Motor neuron (in vitro differentiated cells): ENCODE measurements around the gene TBC1D2B. TPM values are rescaled to one million over a fixed set of nuclear protein-coding genes. Genes with fewer than 3 reads are reported as not detected.
A peak's percentile ranks its signal among the peaks of the same experiment; 100 is the strongest.

Source experiments
- ATAC-seq, 8 experiments: fragments of 200-7000 bp; cut with Tn5 transposase; replicated peaks in 6 of 8; 2 replicates each; pipeline ENCODE4 v1.8.0; 2021; ENCODE audit warnings: mild to moderate bottlenecking in 8 of 8, moderate library complexity in 8 of 8
- H3K27ac ChIP-seq, 2 donors: fragments of 250-450 bp; sonication (Bioruptor Pico); 2 replicates each; pipeline ENCODE4 v1.9.0; 2021; ENCODE audit warnings: antibody characterized with exemption in 2 of 2, mild to moderate bottlenecking in 2 of 2, moderate library complexity in 1 of 2
- H3K4me1 ChIP-seq, 2 donors: fragments of 250-450 bp; sonication (Bioruptor Pico); replicated peaks in 1 of 2; 2 replicates each; pipeline ENCODE4 v1.6.1; 2021; ENCODE audit warnings: antibody characterized with exemption in 2 of 2, mild to moderate bottlenecking in 2 of 2, moderate library complexity in 1 of 2
- H3K4me3 ChIP-seq, 5 donors: fragments of 250-450 bp; sonication (Bioruptor Pico); 2 replicates each; pipeline ENCODE4 v1.9.0; 2021; ENCODE audit warnings: antibody characterized with exemption in 5 of 5, mild to moderate bottlenecking in 5 of 5, moderate library complexity in 4 of 5
- WGBS, 10 experiments: fragments of 450-650 bp; shearing (Covaris generic); methylation state at CpG; one replicate each; pipeline ENCODE4 v1.0.0; 2022; 5-methylcytosine and 5-hydroxymethylcytosine counted together
- in situ Hi-C, 9 experiments: fragments of 400-800 bp; cut with MboI; loops; one replicate each; pipeline ENCODE4 v1.15.0; 2021; ENCODE audit warnings: low sequenced_read_pairs in 9 of 9, low pct_unique_long_range_greater_than_20kb in 2 of 9; ENCODE audit not compliant: unreplicated experiment in 9 of 9
- total RNA-seq, 8 experiments: library from RNA; unstranded; fragments of 300-600 nt; gene quantifications; 2 replicates each; pipeline versions ENCODE4 v1.2.3 to v1.2.4, GENCODE V29; 2022

TBC1D2B gene
- total RNA-seq, 8 experiments from 2014 or later, result 7.0 to 44.5 (median 16.0) TPM

DNA sequence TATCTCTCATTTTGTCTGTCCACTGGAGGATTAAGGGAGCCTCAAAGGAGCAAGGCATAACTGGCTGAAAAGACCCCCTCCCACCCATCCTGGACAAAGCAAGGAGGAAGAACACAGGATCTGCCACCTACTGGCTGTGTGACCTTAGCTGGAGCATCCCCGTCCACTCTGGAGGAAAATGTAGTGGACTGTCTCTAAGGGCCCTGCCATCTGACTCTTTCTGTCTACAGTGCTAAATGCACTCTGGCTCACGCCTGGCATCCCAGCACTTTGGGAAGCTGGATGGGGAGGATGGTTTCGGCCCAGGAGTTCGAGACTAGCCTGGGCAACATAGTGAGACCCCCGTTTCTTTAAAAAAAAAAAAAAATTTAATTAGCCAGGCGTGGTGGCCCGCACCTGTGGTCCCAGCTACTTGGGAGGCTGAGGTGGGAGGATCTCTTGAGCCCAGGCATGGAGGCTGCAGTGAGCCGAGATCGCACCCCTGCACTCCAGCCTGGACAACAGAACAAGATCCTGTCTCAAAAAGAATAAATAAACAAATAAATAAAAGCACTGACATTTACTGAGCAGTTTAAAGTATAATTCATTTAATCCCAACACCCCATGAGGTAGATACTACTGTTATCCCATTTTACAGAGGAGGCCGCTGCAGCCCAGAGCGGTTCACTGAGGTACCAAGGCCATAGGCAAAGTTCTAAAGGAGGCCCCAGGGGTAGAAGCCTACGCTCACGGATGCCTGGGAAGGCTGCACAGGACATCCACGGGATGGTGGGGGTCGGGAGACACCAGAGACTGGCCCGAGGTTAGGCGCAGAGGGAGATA is 1.1 kb downstream of the TBC1D2B start:
- Histone ChIP-seq H3K4me3 (peak overlapping the region; percentile 60 to 83 (median 71)), H3K27ac (no peak overlapping the region), H3K4me1 (peaks cover 8 to 10% of the 10 kb centered on the region in 2 donors)
- 0 to 97% (median 50%) methylated on average over 2 to 7 of the region's 17 CpGs; no CpG with 5 or more reads in 3 of the 10 experiments for WGBS, 10 experiments
- ATAC-seq, result peak in 2 of 8 experiments; percentile 0 to 6
- in situ Hi-C loops, result no loop called here

GRCh38 chr15:78075490-78076230 is 1.9 kb downstream of the TBC1D2B start:
- H3K27ac ChIP-seq, result no peak overlapping the region
- ATAC-seq, result peak in 7 of 8 experiments; percentile 11 to 77 (median 51)
- peaks cover 8 to 10% of the 10 kb centered on the region in 2 donors for H3K4me1 ChIP-seq
- in situ Hi-C loops, result no loop called here
- H3K4me3 ChIP-seq, result peak overlapping the region in 2 of 5 donors; percentile 71 to 83
- WGBS, 10 experiments, result 5 to 92% (median 20%) methylated on average over 1 to 5 of the region's 7 CpGs; no CpG with 5 or more reads in 2 of the 10 experiments

DNA sequence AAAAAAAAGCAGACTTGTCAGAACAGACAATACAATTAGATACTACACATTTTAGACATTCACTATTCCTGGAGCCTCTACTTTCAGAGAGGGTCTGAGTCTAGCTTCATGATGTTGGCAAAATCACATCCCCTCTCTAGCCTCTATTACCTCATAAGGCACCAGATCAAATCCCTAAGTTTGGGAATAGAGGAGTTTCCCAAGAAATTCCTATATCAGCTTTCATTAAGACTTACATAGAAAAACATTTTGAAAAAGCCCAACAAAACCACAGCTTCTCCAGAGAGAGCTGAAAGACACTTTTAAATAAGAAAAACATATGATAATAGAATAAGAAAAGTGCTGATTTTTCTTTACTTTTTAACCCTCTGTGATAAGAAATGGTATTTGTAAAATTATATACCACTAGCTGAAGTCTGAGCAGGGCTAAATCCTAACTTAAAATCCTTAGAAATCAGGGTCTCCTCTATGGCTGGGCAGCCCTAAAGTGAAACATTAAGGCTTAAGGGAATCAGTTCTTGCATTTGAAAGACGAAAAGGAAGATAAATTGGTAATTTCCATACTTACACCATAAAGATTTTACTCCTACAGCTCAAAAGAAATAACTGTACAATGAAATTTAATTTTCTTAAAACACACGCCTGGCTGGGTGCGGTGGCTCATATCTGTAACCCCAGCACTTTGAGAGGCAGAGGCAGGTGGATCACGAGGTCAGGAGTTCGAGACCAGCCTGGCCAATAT is 4.3 kb downstream of the TBC1D2B start:
- Histone ChIP-seq H3K27ac (no peak overlapping the region), H3K4me1 (peaks cover 15 to 18% of the 10 kb centered on the region in 2 donors), H3K4me3 (no peak overlapping the region)
- WGBS, 10 experiments, result 29 to 100% (median 88%) methylated on average over 1 to 3 of the region's 5 CpGs; no CpG with 5 or more reads in 2 of the 10 experiments
- in situ Hi-C loops, result no loop called here
- no peak for ATAC-seq

DNA sequence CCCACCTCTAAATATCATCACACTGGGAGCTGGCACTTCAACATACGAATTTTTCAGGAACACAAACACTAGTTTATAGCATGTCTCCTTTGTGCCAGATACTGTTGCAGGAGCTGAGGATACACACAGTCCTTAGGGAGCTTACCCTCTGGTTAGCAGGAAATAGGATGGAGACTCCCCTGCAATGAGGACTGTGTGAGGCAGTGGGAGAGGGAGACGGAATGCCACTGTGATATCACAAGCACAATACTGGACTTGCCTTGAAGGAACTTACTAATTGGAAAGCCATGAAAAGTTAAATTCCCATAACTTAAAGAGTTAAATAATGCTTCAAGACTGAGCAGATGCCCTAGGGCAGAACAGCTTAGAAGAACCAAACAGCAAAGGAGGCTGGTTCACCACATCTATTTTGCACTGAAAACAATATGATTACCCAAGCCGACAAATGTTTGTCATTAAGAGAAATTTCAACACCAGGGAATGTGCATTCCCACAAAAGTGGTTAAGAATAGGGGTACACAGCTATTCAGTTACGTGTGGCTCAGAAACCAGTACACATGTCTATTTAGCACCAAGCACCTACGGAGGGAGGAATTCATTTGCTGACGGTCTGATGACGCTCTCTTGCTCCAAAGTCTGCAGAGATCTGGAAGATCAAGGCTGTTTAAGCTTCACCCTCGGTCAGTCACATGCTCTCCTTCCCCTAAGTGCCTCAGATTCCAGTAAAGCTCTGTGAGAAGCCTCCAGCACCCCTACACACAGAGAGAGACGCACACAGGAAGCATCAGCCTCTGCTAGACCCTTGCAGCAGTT is 5.2 kb downstream of the TBC1D2B start:
- WGBS, 10 experiments, result 0 to 80% (median 56%) methylated on average over 2 to 7 of the region's 9 CpGs; no CpG with 5 or more reads in 2 of the 10 experiments
- H3K27ac ChIP-seq, result no peak overlapping the region
- ATAC-seq, result peak in 5 of 8 experiments; percentile 3 to 38 (median 8)

GRCh38 chr15:78071383-78071782 is 6.1 kb downstream of the TBC1D2B start:
- no peak for ATAC-seq
- Histone ChIP-seq H3K4me1 (peaks cover 15 to 26% of the 10 kb centered on the region in 2 donors), H3K27ac (no peak overlapping the region), H3K4me3 (no peak overlapping the region)
- in situ Hi-C loops, result no loop called here
- 17 to 100% (median 95%) methylated on average over 1 to 2 of the region's 2 CpGs; no CpG with 5 or more reads in 2 of the 10 experiments for WGBS, 10 experiments

More for the DNA sequence above, 5.2 kb downstream of the TBC1D2B start:
- H3K4me3 ChIP-seq, result no peak overlapping the region
- in situ Hi-C loops, result no loop called here
- H3K4me1 ChIP-seq, result peaks cover 19 to 23% of the 10 kb centered on the region in 2 donors

GRCh38 chr15:78070049-78070700 is 7.3 kb downstream of the TBC1D2B start:
- H3K4me1 ChIP-seq, result peaks cover 9 to 27% of the 10 kb centered on the region in 2 donors

GRCh38 chr15:78069462-78070029 is 8.0 kb downstream of the TBC1D2B start:
- in situ Hi-C loops, result no loop called here
- ATAC-seq, result no peak
- Histone ChIP-seq H3K4me3 (no peak overlapping the region), H3K4me1 (peaks cover 9 to 27% of the 10 kb centered on the region in 2 donors), H3K27ac (no peak overlapping the region)
- WGBS, 10 experiments, result 13 to 100% (median 80%) methylated on average over 1 to 5 of the region's 5 CpGs; no CpG with 5 or more reads in 3 of the 10 experiments

More at GRCh38 chr15:78070049-78070700, 7.3 kb downstream of the TBC1D2B start:
- ATAC-seq, result no peak
- in situ Hi-C loops, result no loop called here
- Histone ChIP-seq H3K4me3 (no peak overlapping the region), H3K27ac (no peak overlapping the region)
- 38 to 100% (median 86%) methylated on average over 1 to 3 of the region's 4 CpGs; no CpG with 5 or more reads in 1 of the 10 experiments for WGBS, 10 experiments

DNA sequence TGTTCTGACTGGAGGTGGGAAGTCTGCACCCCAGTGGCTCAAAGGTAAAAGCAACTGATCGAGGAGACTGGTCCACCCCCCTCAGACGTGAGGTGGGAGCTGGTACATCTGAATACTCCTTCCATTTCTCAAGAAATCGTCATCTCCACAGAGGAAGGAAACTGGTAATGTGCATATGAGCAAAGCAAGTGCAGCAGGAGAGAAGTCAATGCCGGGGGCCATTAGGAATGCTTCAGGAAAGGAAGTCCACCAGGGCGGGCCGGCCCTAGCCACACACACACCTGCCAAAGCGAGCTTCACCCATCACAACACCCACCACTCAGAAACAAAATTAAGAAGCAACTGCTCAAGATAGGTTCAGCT is 8.5 kb downstream of the TBC1D2B start:
- Histone ChIP-seq H3K4me1 (peaks cover 9 to 27% of the 10 kb centered on the region in 2 donors), H3K27ac (no peak overlapping the region), H3K4me3 (no peak overlapping the region)
- 0 to 83% (median 35%) methylated on average over 2 to 6 of the region's 7 CpGs; no CpG with 5 or more reads in 3 of the 10 experiments for WGBS, 10 experiments
- in situ Hi-C loops, result no loop called here
- peak in 4 of 8 experiments; percentile 6 to 50 (median 16) for ATAC-seq

DNA sequence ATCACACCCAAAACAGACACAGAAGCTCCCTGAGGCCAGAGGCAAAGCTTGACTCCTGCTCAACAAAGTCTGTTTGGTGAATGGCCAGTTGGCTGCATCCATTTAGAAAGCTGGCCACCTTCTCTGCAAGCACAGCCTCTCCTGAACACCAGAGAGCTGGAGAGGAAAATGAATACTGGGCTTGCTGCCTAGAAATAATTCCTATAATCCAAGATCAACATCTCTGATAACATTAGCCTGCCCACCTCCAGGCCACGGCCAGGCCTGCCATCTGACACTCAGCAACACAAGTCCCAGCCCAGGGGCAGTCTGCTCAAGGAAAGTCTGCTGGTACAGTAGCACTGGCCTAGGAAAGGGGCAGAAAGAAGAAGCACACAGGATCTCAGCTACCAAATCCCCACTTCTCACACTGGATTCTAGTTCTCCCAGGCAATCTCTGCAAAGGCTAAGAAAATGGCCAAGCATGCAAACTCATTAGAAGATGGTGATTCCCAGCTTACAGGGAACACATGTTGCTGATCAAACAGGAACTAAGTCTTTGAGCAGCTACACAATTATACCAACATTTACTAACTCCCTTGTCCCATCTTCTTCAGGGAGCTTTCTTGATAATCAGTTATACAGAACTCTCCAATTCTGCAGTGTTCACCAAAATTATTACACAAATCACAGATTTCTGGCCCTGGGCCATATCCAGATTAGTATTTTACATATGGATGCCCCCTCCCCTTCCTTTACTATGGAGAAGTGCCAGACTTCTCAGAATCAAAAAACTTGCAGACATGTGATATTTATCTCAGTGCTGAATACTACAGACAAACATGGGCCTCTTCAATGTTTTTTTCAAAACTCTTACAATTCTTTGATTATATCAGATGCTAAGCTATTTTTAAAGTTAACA is 9.9 kb downstream of the TBC1D2B start:
- Histone ChIP-seq H3K27ac (no peak overlapping the region), H3K4me1 (peaks cover 9 to 25% of the 10 kb centered on the region in 2 donors), H3K4me3 (no peak overlapping the region)
- in situ Hi-C loops, result no loop called here
- WGBS, 10 experiments, result 80% methylated on average over 1 of the region's 1 CpG; no CpG with 5 or more reads in 9 of the 10 experiments
- ATAC-seq, result peak in 3 of 8 experiments; percentile 3 to 74 (median 3)

DNA sequence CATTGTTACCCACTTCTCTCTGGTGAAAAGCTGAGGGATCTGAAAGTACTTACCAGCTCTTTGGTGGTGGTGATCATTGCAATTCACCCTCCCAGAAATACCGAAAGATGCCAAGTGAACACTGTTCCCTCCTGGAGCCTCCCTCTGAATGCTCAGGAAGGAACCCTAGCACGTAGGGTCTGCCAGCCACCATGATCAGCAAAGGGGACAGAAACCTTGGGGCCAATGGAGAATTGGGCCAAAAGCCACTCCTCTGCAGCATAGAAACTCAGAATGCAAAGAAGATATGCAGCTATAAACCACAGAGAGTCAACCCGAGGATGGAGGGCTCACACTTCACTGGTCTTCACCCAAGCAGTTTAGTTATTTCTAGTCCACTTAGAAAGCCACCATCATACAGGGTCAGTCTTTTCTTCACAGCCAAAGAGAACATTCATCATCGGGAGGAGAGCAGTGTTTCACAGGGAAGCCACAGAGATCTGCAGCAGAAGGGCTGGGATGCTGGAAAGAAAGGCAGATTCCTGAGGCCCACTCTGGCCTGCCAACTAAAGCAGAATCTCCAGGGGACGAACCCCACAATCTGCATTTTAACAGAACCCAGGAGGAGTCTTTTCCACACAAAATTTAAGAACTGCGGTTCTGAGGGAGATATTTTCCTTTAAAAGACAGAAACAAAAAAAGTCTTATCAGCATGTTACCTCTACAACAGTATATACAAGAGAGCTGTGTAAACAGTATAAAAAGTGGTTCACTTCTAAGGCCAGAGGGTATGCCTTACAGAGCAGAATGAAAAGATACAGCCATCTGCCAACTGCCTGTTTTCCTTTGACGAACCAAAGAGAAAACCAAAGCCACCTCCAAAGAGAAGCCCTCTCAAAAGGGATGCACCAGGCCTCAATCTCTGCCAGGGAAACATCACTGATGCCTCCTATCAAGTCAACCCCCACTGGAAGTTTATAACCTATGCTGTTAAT is 11.3 kb downstream of the TBC1D2B start:
- Histone ChIP-seq H3K27ac (no peak overlapping the region), H3K4me1 (peaks cover 9 to 27% of the 10 kb centered on the region in 2 donors), H3K4me3 (no peak overlapping the region)
- WGBS, 10 experiments, result 0 to 65% (median 41%) methylated on average over 1 to 5 of the region's 7 CpGs
- in situ Hi-C loops, result no loop called here
- ATAC-seq, result no peak
